Activated CD4-positive, alpha-beta T cell treated with anti-CD3 and anti-CD28 coated beads, Interleukin-2, Interleukin-4, amounts not matched to agents 100 ng/mL and 50 ng/mL, durations not matched to agents 16 hours and 8 hours (primary cell): Measurements from ENCODE around the gene GPSM1.
"Not testable (repeated sequence)": the region's sequence is repeated elsewhere in the genome, so short reads cannot be mapped to it uniquely, and the experiment has no call there.

ENCODE experiments used
- DNase-seq: peaks from one replicate; pipeline ENCODE4 v3.0.0-alpha.2; 2020; ENCODE audit warnings: low spot score

Gene GPSM1

GRCh38 chr9:136343884-136344269, 16.5 kb downstream of the GPSM1 start:
- no peak for DNase-seq

GRCh38 chr9:136344544-136345280, 17.4 kb downstream of the GPSM1 start:
- no peak for DNase-seq

- no peak for DNase-seq
Observed at GRCh38 chr9:136345281-136346156, 18.2 kb downstream of the GPSM1 start.

DNA sequence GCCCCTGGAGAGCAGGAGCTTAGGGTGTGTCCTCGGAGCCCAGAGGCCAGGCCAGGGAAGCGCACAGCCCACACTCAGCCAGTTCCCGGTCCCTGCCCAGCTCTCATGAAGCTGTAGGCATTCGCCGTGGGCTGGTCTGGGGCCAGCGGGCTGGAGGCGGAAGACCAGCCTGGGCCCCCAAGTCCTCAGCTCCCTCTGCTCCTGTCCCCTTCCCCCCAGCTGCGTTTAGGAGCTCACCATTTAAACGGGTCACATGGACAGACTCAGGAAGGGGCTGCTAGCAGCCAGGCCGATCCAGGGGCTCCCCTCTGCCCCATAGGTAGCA, 18.8 kb downstream of the GPSM1 start:
- DNase-seq = no peak

GRCh38 chr9:136346927-136347465, 19.7 kb downstream of the GPSM1 start:
- DNase-seq = no peak

DNA sequence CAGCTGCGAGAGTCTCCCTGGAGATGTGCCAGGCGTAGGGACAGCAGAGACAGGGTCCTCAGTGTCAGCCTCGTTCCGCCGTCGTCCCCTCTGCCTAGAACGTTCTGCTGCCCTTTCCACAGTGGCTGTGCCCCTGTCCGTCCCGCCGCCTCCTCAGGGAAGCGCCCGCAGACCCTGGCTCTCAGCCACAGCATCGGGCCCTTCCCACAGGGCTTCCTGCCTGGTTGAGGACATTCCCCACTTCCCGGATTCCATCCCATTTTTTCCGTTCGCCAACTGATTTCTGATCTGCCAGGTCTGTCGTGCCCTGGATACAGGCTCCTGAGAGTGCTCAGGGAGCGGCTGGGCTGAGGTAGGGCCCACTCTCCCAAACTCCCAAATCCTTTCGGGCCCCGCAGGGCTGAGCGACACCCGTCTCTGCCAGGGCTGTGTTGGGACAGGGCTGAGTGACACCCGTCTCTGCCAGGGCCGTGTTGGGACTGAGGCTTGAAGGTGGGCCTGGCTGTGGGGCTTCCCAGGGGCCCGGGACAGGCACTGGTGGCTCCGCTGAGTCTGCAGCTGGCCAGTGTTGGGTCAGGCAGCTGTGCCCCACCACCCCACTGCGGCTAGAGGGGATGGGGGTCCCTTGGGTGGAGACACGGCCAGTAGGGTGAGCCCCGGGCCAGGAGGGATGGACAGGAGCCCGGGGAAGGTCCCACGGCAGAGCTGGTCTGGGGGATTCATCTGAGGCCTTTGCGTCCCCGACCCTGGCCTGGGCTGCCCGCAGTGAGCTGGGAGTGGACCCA, 20.3 kb downstream of the GPSM1 start:
- DNase-seq = no peak

DNA sequence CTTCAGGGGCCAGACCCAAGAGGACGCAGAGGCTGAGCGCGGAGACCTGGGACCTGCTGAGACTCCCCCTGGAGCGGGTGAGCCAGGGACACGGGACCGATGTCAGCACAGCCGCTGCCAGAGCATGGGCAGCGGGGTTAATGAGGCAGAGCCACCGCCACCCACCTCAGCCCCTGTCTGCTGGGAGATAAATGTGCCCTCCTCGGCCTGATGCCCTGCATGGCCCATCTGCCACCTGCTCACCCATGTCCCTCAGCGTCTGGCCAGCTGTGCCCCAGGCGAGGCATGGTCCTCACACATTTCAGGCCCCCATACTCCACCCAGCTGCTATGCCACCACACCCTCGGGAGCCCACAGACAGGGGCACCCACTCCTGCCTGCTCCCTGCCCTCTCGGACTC, 21.4 kb downstream of the GPSM1 start:
- DNase-seq = no peak

DNA sequence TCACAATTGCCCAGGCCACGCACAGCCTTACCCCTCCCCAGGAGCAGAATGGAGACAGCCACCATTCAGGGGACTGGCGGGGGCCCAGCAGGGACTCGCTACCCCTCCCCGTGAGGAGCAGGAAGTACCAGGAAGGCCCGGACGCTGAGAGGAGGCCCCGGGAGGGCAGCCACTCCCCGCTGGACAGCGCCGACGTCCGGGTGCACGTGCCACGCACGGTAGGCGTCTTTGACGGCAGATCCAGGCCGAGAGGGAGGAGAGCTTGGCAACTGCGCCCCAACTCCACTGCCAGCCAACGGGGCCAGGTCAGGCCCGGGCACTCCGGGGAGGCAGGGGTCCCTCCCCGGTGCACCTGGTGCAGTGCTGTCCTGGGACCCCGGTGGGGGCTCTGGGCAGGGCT, 22.2 kb downstream of the GPSM1 start:
- no peak for DNase-seq

DNA sequence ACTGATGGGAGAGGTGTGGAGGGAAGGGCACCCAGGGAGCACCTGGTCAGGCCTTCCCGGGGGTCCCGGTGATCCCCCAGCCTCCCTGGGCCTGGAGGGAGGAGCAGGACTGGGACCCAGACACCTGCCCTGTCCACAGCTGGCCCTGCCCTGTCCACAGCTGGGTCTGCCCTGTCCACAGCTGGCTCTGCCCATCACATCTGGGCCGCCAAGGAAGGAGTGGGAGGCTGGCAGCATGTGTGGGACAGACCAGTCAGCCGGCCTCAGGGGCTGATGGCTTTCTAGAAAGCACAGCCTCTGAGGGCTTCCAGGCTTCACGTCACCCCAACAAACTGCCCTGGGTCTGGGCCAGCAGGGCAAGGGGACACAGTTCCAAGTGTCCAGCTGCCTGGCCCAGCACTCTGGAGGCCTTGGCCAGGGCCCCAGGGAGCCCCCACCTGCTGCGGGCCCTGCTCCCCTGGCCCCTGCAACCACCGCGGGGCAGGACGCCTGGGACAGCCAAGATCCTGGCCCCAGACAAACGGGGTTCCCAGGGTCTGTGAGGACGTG, 24.0 kb downstream of the GPSM1 start:
- DNase-seq = no peak

DNA sequence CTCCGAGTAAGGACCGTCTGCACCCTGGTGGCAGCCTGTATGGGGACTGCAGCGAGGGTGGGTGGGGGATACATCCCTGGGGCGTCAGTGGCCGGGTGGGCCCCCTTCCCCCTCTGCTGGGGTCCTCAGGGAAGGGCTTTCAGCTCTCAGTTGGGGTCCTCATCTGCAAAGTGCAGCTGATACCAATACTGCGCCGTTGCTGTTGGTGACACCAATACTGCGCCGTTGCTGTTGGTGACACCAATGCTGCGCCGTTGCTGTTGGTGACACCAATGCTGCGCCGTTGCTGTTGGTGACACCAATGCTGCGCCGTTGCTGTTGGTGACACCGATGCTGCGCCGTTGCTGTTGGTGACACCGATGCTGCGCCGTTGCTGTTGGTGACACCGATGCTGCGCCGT, 24.5 kb downstream of the GPSM1 start:
- DNase-seq = not testable (repeated sequence)

DNA sequence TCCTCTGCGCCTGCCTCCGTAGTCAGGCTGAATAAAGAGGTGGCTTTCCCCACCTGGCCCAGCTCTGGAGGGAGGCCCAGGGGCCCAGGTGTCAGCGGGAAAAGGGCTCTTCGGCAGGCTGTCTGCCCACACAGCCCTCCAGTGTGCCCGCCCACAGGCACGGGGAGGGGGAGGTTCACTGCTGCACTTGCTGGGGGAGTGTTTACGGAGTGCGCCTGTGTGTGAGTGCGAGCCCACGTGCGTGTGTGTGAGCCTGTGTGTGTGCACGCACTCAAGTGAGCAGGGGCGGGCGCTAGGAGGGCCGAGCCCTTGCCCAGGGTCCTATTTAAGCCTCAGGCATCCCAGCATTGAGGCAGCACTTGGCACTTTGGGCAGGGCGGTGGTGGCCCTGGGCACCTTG, 25.3 kb downstream of the GPSM1 start:
- no peak for DNase-seq

GRCh38 chr9:136353088-136353487, 25.7 kb downstream of the GPSM1 start:
- DNase-seq = no peak

- no peak for DNase-seq
Observed at GRCh38 chr9:136353757-136354488, 26.6 kb downstream of the GPSM1 start.

DNA sequence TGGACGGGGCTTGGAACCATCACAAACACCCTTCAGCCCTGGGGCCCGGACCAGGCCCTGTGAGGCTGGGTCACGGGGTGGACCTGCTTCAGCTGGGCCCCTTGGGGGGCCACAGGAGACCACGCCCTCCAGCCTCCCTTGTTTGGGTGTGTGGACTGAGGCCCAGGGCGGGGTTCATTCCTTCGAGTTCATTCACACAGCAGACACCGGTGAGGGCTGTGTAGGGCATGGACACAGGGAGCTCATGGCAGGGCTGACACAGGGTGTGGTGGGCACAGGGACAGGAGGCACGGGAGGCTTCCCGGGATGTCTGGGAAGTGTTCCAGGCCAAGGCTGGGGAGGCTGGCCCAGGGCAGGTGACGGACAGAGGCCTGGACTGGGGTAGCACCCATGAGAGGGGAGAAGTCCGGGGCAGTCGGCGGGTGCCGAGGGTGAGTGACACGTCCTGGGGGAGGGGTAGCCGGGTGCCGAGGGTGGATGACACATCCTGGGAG, 27.3 kb downstream of the GPSM1 start:
- no peak for DNase-seq

GRCh38 chr9:136355616-136356557, 28.5 kb downstream of the GPSM1 start:
- DNase-seq = no peak

- no peak for DNase-seq
Observed at GRCh38 chr9:136357202-136357725, 29.9 kb downstream of the GPSM1 start.

DNA sequence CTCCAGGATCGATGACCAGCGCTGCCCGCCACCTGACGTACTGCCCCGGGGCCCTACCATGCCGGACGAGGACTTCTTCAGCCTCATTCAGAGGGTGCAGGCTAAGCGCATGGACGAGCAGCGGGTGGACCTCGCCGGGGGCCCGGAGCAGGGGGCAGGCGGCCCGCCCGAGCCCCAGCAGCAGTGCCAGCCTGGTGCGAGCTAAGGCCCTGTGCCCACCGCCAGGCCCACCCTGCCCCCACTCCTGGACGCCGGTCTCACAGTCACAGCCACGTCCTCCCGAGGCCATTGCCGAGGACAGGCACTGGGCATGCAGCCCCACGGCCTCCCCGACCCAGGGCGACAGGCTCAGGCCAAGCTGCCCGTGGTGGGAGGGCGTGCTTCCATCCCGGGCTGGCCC, 30.7 kb downstream of the GPSM1 start:
- no peak for DNase-seq

DNA sequence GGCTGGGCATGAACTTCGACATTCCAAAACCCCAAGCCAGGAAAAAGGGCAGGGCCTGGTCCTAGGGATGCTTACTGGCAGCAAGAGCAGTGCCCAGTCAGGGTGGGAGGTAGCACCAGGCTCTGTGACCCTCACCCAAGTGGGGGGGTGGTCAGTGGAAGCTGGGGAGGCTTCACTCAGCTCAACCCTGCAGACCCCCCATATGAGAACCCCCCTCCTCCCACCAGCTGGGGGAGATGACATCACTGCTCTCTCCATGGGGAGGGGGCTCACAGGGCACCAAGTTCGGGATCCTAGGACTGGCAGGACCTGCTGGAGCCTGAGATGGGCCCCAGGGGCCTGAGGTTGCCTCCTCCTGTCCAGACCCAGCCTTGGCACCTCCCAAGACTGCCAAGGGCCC, 31.5 kb downstream of the GPSM1 start:
- DNase-seq = no peak

- DNase-seq = no peak
Observed at GRCh38 chr9:136359774-136360718, 32.7 kb downstream of the GPSM1 start.
